HuH-7.5 (cell line): Measurements from ENCODE around the gene SORL1-AS1.
"Not testable (repeated sequence)": the region's sequence is repeated elsewhere in the genome, so short reads cannot be mapped to it uniquely, and the experiment has no call there.

Experiments used
- DNase-seq: peaks from one replicate; pipeline ENCODE4 v3.0.0; 2011; ENCODE audit warnings: low spot score

SORL1-AS1 gene

DNA sequence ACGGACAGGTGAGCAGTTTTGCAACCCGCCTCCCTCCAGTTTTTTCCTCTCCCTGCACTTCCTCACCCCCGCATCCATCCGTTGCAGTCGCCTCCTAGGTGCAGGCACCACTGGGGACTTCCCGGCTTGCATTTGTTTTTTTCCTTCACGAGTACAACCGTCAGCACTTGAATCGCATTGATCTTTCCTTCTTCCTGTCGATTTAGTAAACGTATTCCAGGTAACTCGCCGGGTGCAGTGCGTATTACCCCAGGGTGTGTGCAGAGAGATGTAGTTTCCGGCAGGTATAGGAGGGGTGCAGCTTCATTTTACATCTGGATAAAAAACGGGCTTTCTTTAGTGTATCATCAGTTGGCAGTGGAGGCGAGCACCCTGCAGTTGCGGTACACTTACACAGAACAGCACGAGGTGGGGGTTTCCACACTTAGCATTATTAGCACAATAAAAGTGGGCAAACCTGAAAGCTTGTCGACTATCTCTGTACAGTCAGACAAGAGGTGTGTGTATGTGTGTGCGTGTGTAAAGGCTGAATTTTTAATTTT is at the start of gene SORL1-AS1:
Gene SORL1-AS1 (minus strand): TSS at position 359 of the 542 bp plus-strand sequence.
- DNase-seq, result peak; percentile 31

DNA sequence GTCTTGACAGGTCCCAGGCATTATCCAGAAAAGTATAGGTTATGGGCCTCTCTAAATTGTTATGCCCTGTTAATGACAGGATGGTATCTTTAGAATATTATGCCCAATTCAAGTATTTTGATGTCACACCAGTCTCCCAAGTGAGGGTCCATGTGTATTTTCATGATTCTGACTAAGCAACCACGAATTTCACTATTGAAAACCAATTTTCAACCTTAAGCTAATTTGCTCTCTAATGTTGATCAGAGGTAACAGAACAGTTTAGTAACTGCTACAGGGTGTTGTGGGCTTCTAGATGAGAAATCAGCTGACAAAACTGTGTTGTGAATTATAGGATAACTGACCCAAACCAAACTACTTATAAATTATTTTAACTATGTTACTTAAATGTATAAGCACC is 48.0 kb upstream of the SORL1-AS1 start:
- no peak for DNase-seq

DNA sequence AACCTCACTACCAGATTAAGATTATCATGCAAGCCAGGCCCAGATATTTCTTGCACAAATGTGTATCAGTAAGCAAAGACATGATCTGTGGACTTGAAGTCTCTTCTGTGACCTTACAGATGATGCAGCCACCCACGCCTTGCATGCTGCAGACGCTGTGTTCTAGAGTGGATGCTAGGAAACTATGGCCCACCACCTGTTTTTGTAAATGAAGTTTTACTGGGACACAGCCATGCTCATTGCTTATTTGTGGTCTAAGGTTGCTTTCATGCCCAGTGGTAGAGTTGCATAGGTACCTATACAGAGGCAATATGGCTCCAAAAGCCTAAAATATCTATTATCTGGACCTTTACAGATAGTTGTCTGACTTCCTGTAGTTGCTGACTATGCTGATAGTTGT is 47.5 kb upstream of the SORL1-AS1 start:
- no peak for DNase-seq

GRCh38 chr11:121499405-121499804 is 46.6 kb upstream of the SORL1-AS1 start:
- DNase-seq, result no peak

DNA sequence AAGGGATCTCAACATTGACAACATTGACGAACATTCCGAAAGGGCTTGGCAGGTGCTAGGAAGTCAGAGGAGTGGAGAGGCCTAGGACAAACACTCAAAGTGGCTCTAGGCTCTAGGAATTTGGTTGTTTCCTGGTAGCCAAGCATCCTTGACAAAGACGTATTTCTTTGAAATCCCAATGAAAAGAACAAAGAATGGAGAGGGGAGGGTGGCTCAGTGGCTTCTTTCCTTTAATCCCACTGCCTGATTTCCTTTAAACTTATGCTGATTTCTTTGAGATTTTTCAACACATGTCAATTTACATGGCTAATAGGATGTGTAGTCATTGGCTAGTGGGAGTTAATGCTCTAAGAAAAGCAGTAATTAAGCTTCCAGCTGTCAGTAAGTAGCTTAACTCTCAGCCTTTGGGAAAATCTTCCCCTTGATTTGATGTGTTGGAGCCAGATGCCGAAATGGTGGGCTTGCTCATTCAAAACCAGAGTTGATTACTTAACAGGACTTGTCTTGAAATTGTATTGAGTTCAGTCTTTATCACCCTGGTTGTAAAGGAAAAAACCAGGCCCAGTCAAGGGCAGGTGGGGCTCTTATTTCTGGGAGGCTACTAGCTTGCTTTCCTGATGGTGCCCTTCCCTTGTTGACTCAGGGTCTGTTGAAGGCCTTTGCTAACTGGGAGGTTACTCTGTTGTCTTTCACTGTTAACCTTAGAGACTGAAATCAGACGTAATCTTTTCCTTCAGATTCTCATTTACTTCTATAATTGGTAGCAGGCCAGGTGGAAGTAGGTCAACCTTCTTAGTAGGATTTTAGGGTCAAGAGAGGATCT is 44.6 kb upstream of the SORL1-AS1 start:
- no peak for DNase-seq

- DNase-seq, result no peak
Observed at GRCh38 chr11:121494355-121495099, 41.8 kb upstream of the SORL1-AS1 start.

DNA sequence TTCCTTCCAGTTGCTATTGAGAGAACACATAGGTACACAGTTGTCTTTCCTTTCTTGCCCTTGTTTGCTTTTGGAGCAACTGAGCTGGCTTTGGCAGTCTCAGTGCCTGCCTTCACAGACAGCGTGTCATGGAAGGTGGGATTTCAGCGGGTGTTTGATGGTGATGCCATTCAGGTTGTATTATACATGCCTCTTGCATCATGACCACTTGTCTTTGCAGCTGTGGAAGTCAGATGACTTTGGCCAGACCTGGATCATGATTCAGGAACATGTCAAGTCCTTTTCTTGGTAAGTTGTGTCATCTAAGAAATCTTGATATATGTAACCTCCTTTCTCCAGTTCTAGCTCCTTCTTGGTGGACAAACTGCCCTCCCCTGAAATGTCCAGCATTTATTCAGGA is 37.1 kb upstream of the SORL1-AS1 start:
- DNase-seq, result no peak

DNA sequence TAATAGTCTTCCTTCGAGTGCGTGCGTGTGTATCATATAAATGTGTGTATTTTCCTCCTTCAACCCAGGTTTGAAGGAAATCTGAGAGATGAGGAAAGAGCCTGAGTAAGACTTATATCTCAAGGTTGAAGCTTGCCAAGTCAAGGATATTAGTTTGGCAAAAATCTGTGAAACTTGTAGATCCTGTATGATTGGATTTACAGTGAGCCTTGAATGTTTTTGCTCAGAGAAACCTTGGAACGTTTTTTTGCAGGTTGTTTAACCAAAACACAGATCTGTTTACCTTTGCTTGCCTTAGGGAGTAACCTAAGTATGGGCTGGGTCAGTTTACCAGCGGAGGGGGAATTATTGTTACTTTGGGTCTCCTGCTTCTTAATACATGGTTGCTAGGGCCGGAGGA is 35.9 kb upstream of the SORL1-AS1 start:
- no peak for DNase-seq

GRCh38 chr11:121488170-121488569 is 35.4 kb upstream of the SORL1-AS1 start:
- no peak for DNase-seq

GRCh38 chr11:121487191-121487590 is 34.4 kb upstream of the SORL1-AS1 start:
- DNase-seq, result no peak

DNA sequence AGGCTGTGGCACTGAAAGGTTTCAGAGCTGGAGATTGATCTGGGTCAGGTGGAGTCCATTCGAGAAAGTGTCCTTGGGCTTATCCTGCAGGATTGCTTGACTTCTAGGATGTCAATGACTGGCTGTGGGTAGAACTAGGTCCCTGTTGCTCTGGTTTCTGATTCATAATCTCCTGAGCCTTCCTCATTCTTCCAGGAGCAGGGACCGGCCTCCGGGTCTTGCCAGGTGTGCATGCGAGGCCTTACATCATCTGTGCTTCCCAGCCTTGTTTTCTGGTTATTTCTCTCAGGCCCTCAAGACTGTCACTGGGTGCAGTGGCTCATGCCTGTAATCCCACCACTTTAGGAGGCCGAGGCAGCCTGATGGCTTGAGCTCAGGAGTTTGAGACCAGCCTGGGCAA is 33.3 kb upstream of the SORL1-AS1 start:
- no peak for DNase-seq

DNA sequence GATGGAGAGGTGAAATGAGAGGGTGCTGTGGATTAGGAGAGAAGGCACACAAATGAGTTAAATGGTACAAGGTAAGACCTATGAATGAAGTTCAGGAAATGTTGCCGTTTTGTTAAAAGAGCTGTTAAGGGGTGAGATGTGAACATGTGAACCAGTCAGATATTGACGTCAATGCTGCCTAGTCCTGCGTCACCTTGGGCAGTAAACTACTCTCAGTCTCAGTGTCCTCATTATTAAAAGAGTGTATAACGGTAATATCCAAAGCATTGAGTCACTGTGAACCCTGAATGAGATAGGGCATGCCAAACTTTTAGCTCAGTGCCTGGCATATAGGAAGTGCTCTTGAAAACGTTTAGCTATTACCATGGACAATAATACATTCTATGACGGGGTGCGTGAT is 32.4 kb upstream of the SORL1-AS1 start:
- no peak for DNase-seq

DNA sequence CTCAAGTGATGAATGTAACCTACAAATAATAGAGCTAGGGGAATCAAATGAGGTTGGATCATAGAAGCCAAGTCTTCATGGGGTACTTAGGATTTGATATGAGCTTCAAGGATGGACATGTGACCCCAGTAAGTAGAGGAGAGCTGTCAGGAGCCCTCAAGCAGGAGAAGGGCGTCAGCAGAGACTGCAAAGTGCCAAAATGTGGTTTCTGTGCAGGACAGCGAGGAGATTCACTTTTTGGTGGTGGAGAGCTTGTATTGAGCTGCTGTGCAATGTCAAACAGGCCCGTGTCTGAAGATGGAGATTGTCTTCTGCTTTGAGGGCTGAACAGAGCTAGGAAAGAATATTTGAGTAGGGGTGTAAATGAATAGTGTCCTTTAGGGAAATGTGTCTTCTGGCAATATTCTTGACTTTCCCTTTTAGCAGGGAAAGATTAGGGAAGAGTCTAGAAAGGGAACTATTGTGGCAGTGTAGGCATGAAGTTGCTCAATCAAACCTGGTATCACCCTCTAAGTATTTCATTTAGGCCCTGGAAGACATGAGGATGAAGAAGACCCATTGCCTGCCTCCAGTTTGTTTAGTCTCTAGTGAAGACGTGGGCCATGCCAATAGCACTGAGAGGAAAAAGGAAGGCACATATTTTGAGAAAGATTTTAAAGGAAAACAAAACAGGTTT is 31.2 kb upstream of the SORL1-AS1 start:
- DNase-seq, result no peak

DNA sequence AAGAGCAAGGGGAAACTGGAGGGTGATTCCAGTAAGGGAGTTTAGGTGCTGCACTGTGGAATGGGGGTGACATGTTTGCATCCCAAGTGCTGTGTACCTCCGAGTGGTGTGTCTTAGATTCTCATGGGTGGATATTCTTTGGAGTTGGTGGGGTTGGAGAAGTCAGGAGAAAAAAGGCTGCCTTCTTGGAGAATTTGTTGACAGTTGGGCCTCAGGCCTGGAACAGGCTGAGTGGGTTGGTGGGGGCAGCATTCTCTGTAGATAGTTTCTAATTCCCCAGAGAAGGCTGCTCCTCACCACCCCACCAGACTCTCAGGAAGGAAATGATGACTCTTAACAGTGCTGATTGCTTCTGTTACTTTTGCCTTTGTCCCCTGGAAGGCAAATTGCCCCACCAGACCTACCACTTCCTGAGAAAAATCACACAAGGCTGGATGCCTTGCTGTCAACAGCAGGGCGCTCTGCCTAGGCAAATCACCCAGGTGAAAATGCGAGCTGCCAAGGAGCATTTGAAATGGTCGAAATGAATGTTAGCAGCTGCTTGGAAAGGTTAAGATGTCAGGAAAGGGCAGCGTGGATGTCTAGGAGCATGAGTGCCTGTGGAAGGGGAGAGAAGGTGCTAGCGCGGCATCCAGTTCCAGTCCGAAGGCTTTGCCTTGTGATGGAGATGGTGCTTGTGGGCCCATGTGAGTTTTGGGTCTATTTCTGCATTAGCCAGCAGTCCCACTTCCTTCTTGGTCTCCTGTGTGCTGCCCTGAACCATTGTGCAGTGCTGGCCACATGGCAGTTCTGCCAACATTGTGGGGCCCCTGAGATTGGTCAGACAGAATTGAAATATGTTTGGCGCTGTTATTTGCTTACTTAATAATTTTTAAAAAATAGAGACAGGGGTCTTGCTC is 29.7 kb upstream of the SORL1-AS1 start:
- DNase-seq, result no peak

DNA sequence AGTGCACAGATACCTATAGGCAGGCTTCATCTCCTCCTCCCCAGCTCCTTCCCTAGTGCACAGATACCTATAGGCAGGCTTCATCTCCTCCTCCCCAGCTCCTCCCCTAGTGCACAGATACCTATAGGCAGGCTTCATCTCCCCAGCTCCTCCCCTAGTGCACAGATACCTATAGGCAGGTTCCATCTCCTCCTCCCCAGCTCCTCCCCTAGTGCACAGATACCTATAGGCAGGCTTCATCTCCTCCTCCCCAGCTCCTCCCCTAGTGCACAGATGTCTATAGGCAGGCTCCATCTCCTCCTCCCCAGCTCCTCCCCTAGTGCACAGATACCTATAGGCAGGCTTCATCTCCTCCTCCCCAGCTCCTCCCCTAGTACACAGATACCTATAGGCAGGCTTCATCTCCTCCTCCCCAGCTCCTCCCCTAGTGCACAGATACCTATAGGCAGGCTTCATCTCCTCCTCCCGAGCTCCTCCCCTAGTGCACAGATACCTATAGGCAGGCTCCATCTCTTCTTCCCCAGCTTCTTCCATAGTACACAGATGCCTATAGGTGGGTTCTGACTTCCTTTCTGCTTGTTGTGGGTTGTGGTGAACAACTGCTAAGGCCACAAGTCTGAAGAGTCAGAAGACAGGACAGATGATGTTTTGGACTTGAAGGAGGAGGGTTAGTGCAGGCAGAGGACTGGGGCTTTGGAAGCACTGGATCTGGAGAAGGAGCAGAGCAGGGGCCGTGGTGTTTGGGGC is 28.9 kb upstream of the SORL1-AS1 start:
- not testable (repeated sequence) for DNase-seq

GRCh38 chr11:121479698-121480238 is 27.0 kb upstream of the SORL1-AS1 start:
- no peak for DNase-seq

GRCh38 chr11:121478895-121479697 is 26.3 kb upstream of the SORL1-AS1 start:
- no peak for DNase-seq

DNA sequence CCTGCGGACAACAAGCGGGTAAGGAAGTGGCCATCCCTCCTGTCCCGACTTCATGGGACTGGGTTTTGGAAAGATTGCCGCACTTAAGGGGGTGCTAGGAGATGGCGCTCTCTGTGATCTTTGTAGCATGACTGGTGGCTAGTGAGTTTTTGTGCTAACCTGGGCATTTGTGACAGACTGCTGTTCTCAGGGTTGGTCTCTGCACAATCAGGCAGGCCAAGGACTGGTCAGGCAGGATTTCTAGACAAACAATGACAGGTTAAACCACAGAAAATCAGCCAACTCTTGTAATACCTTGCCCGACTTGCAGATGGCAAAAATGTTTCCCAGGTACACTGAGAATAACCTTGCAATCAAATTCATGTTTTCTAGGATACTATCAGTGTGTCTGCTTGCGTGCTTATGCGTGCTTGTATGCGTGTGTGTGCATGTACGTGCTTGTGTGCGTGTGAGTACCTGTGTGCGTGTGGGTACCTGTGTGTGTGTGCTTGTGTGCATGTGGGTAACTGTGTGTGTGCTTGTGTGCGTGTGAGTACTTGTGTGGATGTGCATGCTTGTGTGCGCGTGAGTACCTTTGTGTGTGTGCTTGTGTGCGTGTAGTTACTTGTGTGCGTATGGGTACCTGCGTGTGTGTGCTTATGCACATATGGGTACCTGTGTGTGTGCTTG is 25.6 kb upstream of the SORL1-AS1 start:
- DNase-seq, result no peak
